ENCODE data around the gene TMEM163. TPM values are rescaled to one million over a fixed set of nuclear protein-coding genes. Genes with fewer than 3 reads are reported as not detected.

The TMEM163 gene
- polyA plus RNA-seq, 1 donor from 2014 or later, result 3.5 TPM

- Histone ChIP-seq H3K27ac (ENCODE audit: low read length) (no peak overlapping the region), H3K4me3 (ENCODE audit: low read length) (no peak overlapping the region), H3K79me2 (replicated peaks; ENCODE audit: insufficient read depth, low read length) (no peaks in the 10 kb centered on the region), H3F3A (ENCODE audit: insufficient read depth, low read length, poor library complexity, severe bottlenecking) (no peaks in the 10 kb centered on the region), H3K9me2 (ENCODE audit: insufficient read depth, low read length) (no peaks in the 10 kb centered on the region), H3K9ac (ENCODE audit: low read length) (no peak overlapping the region), H4K20me1 (ENCODE audit: insufficient read depth) (no peaks in the 10 kb centered on the region), H3K36me3 (ENCODE audit: insufficient read depth, low read length) (no peaks in the 10 kb centered on the region), H3K27me3 (ENCODE audit: insufficient read depth, low read depth, low read length) (no peaks in the 10 kb centered on the region), H3K4me2 (ENCODE audit: low read length) (no peak overlapping the region), H2AFZ (ENCODE audit: low read depth, low read length) (no peak overlapping the region), H3K9me3 (ENCODE audit: low read length) (no peaks in the 10 kb centered on the region)
- TF ChIP-seq EZH2 (IDR thresholded peaks at IDR 0.05; ENCODE audit: borderline replicate concordance, insufficient read depth, low read length, poor library complexity, severe bottlenecking) (no peak), REST (IDR thresholded peaks at IDR 0.05; ENCODE audit: borderline replicate concordance) (no peak), EP300 (conservative IDR thresholded peaks at IDR 0.05; ENCODE audit: poor library complexity, severe bottlenecking) (no peak), POLR2AphosphoS5 (IDR thresholded peaks at IDR 0.05) (no peak), TAF1 (IDR thresholded peaks at IDR 0.05; ENCODE audit: low read depth) (no peak), MXI1 (conservative IDR thresholded peaks at IDR 0.05; ENCODE audit: poor library complexity, severe bottlenecking) (no peak), CTCF (IDR thresholded peaks at IDR 0.05; ENCODE audit: poor library complexity, severe bottlenecking) (no peak), RAD21 (conservative IDR thresholded peaks at IDR 0.05) (no peak), SMC3 (conservative IDR thresholded peaks at IDR 0.05; ENCODE audit: poor library complexity) (no peak)
Observed at GRCh38 chr2:134572314-134573084, 146.3 kb downstream of the TMEM163 start.

GRCh38 chr2:134570676-134571075 is 148.1 kb downstream of the TMEM163 start:
- Histone ChIP-seq H3K79me2 (replicated peaks; ENCODE audit: insufficient read depth, low read length) (no peaks in the 10 kb centered on the region), H3K27ac (ENCODE audit: low read length) (no peak overlapping the region), H3F3A (ENCODE audit: insufficient read depth, low read length, poor library complexity, severe bottlenecking) (no peaks in the 10 kb centered on the region), H3K4me2 (ENCODE audit: low read length) (no peak overlapping the region), H2AFZ (ENCODE audit: low read depth, low read length) (no peak overlapping the region), H3K36me3 (ENCODE audit: insufficient read depth, low read length) (no peaks in the 10 kb centered on the region), H3K9ac (ENCODE audit: low read length) (no peak overlapping the region), H3K4me3 (ENCODE audit: low read length) (no peak overlapping the region), H3K9me2 (ENCODE audit: insufficient read depth, low read length) (no peaks in the 10 kb centered on the region), H3K9me3 (ENCODE audit: low read length) (no peaks in the 10 kb centered on the region), H4K20me1 (ENCODE audit: insufficient read depth) (no peaks in the 10 kb centered on the region), H3K27me3 (ENCODE audit: insufficient read depth, low read depth, low read length) (no peaks in the 10 kb centered on the region)
- TF ChIP-seq REST (IDR thresholded peaks at IDR 0.05; ENCODE audit: borderline replicate concordance), result no peak
- no peak for TF ChIP-seq TAF1 (IDR thresholded peaks at IDR 0.05; ENCODE audit: low read depth)
- no peak for TF ChIP-seq RAD21 (conservative IDR thresholded peaks at IDR 0.05)
- TF ChIP-seq SMC3 (conservative IDR thresholded peaks at IDR 0.05; ENCODE audit: poor library complexity), result no peak
